Nephron (organoid): ENCODE data around the gene DHX58.

Experiments
- H3K27ac Mint-ChIP-seq, 3 experiments: 2 replicates each; pipeline ENCODE4 v1.8.0; 2020; ENCODE audit warnings: mixed read lengths in 3 of 3, mild to moderate bottlenecking in 2 of 3, moderate library complexity in 1 of 3
- H3K27me3 Mint-ChIP-seq: 2 replicates; pipeline ENCODE4 v1.8.0; 2021; ENCODE audit warnings: low read depth, mild to moderate bottlenecking, moderate library complexity, mixed read lengths
- H3K36me3 Mint-ChIP-seq: 2 replicates; pipeline ENCODE4 v1.8.0; 2020; ENCODE audit warnings: low read depth, mixed read lengths
- H3K4me1 Mint-ChIP-seq: 2 replicates; pipeline ENCODE4 v1.8.0; 2020; ENCODE audit warnings: mixed read lengths
- H3K4me3 Mint-ChIP-seq, 3 experiments: 2 replicates each; pipeline ENCODE4 v1.8.0; 2020; ENCODE audit warnings: mild to moderate bottlenecking in 3 of 3, mixed read lengths in 3 of 3, moderate library complexity in 2 of 3
- H3K9me3 Mint-ChIP-seq: 2 replicates; pipeline ENCODE4 v1.8.0; 2020; ENCODE audit warnings: mixed read lengths
- CTCF ChIP-seq, 3 experiments: fragments of 200-600 bp; sonication (generic); IDR thresholded peaks; one replicate each; pipeline ENCODE4 v1.5.0; 2021; ENCODE audit warnings: antibody characterized with exemption in 3 of 3; ENCODE audit not compliant: unreplicated experiment in 3 of 3

The DHX58 gene

DNA sequence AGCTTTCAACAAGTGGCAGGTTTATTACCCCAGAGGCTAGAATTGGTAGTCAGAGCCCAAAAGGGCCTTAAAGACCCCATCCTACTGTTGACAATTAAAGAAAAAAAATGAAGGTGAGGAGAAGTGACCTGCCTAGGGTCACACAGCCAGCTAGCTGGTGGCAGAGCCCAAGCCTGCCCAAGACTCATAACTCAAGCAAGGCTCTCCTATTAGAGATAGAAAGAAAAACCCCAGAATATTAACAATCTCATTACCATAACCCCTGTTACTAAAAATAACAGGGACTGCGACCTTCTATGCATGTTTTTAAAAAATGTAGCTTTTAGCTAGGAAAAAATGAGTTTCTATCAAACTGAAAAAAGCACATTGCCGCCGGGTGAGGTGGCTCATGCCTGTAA is 24.1 kb upstream of the DHX58 start:
- Mint-ChIP-seq H3K4me1 (peaks cover 58% of the 10 kb centered on the region), H3K4me3 (no peak overlapping the region), H3K36me3 (peaks cover 17% of the 10 kb centered on the region), H3K27me3 (no peaks in the 10 kb centered on the region), H3K27ac (peak overlapping the region in 1 of 3 experiments; percentile 97), H3K9me3 (no peaks in the 10 kb centered on the region)
- no peak for TF ChIP-seq CTCF (IDR thresholded peaks at IDR 0.05; ENCODE audit: unreplicated experiment in 3 of 3)

DNA sequence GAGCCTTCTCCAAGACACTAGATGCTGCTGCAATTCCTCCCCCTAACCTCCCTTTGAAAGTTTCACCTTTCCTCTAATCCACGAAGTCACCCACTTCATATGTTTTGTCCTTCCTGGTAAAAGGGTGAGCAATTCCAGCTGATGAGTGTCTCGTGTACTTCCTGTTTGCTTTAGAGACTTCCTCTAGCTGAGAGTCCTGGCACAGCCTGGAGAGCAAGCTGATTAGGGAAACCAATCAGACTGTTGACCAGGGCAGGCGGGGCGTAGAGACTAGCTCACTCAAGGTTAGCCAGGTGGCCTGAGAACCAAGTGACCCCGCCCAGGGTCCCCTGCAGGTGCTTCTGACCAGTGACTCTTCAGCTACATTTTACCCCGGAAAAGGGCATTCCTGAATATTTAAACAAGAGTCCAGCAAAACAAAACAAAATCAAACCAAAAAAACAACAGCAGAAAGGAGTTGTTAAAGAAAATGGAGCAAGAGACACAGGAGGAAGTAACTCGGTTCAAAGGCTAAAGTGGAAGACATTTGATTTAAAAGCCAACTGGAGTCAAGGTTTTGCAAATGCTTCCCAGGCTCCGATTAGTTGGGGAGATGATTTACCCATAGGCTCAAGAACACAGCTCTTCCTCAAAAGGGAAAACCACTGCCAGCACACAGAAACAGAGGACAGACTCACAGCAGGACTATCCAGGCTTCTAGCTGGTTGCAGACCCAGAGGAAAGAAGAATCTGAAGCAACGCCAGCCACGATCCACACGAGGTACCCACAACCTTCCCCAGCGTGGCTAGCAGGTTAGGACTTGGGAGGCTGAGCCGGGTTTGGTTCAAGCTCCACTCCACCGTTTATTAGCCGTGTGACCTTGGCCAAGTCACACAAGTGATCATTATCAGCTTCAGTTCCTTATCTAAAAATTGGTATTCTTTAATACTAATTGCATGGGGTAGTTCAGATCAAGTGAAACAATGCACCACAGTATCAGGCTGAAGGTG is 23.4 kb upstream of the DHX58 start:
- H3K36me3 Mint-ChIP-seq, result peaks cover 22% of the 10 kb centered on the region
- TF ChIP-seq CTCF (IDR thresholded peaks at IDR 0.05; ENCODE audit: unreplicated experiment in 3 of 3), result no peak
- H3K27me3 Mint-ChIP-seq, result no peaks in the 10 kb centered on the region
- H3K4me3 Mint-ChIP-seq, result peak overlapping the region in 2 of 3 experiments; percentile 24 to 52
- no peaks in the 10 kb centered on the region for H3K9me3 Mint-ChIP-seq
- peaks cover 51% of the 10 kb centered on the region for H3K4me1 Mint-ChIP-seq
- H3K27ac Mint-ChIP-seq, result peak overlapping the region; percentile 97

GRCh38 chr17:42135151-42135550 is 22.6 kb upstream of the DHX58 start:
- TF ChIP-seq CTCF (IDR thresholded peaks at IDR 0.05; ENCODE audit: unreplicated experiment in 3 of 3), result no peak
- Mint-ChIP-seq H3K27me3 (no peaks in the 10 kb centered on the region), H3K4me1 (peaks cover 52% of the 10 kb centered on the region), H3K27ac (peak overlapping the region; percentile 97), H3K4me3 (no peak overlapping the region), H3K9me3 (no peaks in the 10 kb centered on the region), H3K36me3 (peaks cover 29% of the 10 kb centered on the region)

GRCh38 chr17:42133461-42134041 is 21.0 kb upstream of the DHX58 start:
- TF ChIP-seq CTCF (IDR thresholded peaks at IDR 0.05; ENCODE audit: unreplicated experiment in 3 of 3), result no peak
- no peaks in the 10 kb centered on the region for H3K27me3 Mint-ChIP-seq
- peaks cover 38% of the 10 kb centered on the region for H3K4me1 Mint-ChIP-seq
- no peaks in the 10 kb centered on the region for H3K9me3 Mint-ChIP-seq
- H3K4me3 Mint-ChIP-seq, result no peak overlapping the region
- H3K27ac Mint-ChIP-seq, result peak overlapping the region; percentile 40 to 90 (median 88)
- H3K36me3 Mint-ChIP-seq, result peaks cover 39% of the 10 kb centered on the region

GRCh38 chr17:42132941-42133340 is 20.4 kb upstream of the DHX58 start:
- H3K9me3 Mint-ChIP-seq, result no peaks in the 10 kb centered on the region
- no peaks in the 10 kb centered on the region for H3K27me3 Mint-ChIP-seq
- H3K27ac Mint-ChIP-seq, result peak overlapping the region; percentile 40 to 90 (median 88)
- peak overlapping the region in 2 of 3 experiments; percentile 3 to 40 for H3K4me3 Mint-ChIP-seq
- peaks cover 44% of the 10 kb centered on the region for H3K36me3 Mint-ChIP-seq
- TF ChIP-seq CTCF (IDR thresholded peaks at IDR 0.05; ENCODE audit: unreplicated experiment in 3 of 3), result no peak
- peaks cover 32% of the 10 kb centered on the region for H3K4me1 Mint-ChIP-seq
